ENCODE measurements around the gene IRF7. TPM values are rescaled to one million over a fixed set of nuclear protein-coding genes. Genes with fewer than 3 reads are reported as not detected.
A peak's percentile ranks its signal among the peaks of the same experiment; 100 is the strongest.

The IRF7 gene
- total and polyA plus RNA-seq, 4 donors = 15.7 to 62.4 (median 37.0) TPM

- Histone ChIP-seq H3K36me3 (ENCODE audit: control insufficient read depth in 4 of 4, insufficient read depth in 3 of 4, low read depth in 1 of 4, low read length in 3 of 4) (no peaks in the 10 kb centered on the region), H3K9me3 (ENCODE audit: control insufficient read depth in 4 of 4, low read length in 3 of 4) (no peaks in the 10 kb centered on the region), H3K4me3 (ENCODE audit: low read depth in 1 of 3, low read length in 3 of 3) (peak within 1 kb of the TSS; percentile 86 to 98 (median 87)), H3K4me1 (ENCODE audit: control insufficient read depth in 4 of 4, insufficient read depth in 4 of 4, low read length in 3 of 4) (peaks cover 22 to 63% (median 52%) of the 10 kb centered on the region in 4 donors), H3K27ac (ENCODE audit: low read depth in 1 of 2, low read length in 2 of 2) (peak within 1 kb of the TSS; percentile 95 to 99), H3K27me3 (ENCODE audit: control insufficient read depth in 4 of 4, insufficient read depth in 4 of 4, low read length in 3 of 4) (no peaks in the 10 kb centered on the region), H3K9ac (ENCODE audit: low read depth in 1 of 2, low read length in 2 of 2) (peak within 1 kb of the TSS; percentile 95 to 99)
- TF ChIP-seq RAD21 (IDR thresholded peaks at IDR 0.05) (peak in 1 of 2 donors; percentile 22), HNF4A (conservative IDR thresholded peaks at IDR 0.05) (peak; percentile 16 to 33), EGR1 (IDR thresholded peaks at IDR 0.05; ENCODE audit: low read depth in 2 of 2) (peak; percentile 35 to 67), FOXA2 (IDR thresholded peaks at IDR 0.05) (no peak), GABPA (IDR thresholded peaks at IDR 0.05 in 1 of 2, conservative IDR thresholded peaks at IDR 0.05 in 1 of 2) (peak; percentile 81 to 91), SP1 (IDR thresholded peaks at IDR 0.05) (peak; percentile 73), MAX (IDR thresholded peaks at IDR 0.05) (peak; percentile 61), JUND (IDR thresholded peaks at IDR 0.05) (no peak), FOXA1 (IDR thresholded peaks at IDR 0.05) (no peak), YY1 (IDR thresholded peaks at IDR 0.05) (peak; percentile 65), TAF1 (conservative IDR thresholded peaks at IDR 0.05) (peak; percentile 79)
- TF ChIP-seq, protein P1, sequence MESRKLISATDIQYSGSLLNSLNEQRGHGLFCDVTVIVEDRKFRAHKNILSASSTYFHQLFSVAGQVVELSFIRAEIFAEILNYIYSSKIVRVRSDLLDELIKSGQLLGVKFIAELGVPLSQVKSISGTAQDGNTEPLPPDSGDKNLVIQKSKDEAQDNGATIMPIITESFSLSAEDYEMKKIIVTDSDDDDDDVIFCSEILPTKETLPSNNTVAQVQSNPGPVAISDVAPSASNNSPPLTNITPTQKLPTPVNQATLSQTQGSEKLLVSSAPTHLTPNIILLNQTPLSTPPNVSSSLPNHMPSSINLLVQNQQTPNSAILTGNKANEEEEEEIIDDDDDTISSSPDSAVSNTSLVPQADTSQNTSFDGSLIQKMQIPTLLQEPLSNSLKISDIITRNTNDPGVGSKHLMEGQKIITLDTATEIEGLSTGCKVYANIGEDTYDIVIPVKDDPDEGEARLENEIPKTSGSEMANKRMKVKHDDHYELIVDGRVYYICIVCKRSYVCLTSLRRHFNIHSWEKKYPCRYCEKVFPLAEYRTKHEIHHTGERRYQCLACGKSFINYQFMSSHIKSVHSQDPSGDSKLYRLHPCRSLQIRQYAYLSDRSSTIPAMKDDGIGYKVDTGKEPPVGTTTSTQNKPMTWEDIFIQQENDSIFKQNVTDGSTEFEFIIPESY (IDR thresholded peaks at IDR 0.05) = no peak
- DNase-seq (ENCODE audit: low spot score) = peak; percentile 96
- under 1% methylated on average over 99 of the region's 99 CpGs for WGBS
Measured at GRCh38 chr11:575996-576768, 39.6 kb downstream of the IRF7 start, which contains the start of gene PHRF1. Gene PHRF1, plus strand, starts transcription at chr11:576470. Its CDS starts 5,043 bp downstream, at chr11:581513.

DNA sequence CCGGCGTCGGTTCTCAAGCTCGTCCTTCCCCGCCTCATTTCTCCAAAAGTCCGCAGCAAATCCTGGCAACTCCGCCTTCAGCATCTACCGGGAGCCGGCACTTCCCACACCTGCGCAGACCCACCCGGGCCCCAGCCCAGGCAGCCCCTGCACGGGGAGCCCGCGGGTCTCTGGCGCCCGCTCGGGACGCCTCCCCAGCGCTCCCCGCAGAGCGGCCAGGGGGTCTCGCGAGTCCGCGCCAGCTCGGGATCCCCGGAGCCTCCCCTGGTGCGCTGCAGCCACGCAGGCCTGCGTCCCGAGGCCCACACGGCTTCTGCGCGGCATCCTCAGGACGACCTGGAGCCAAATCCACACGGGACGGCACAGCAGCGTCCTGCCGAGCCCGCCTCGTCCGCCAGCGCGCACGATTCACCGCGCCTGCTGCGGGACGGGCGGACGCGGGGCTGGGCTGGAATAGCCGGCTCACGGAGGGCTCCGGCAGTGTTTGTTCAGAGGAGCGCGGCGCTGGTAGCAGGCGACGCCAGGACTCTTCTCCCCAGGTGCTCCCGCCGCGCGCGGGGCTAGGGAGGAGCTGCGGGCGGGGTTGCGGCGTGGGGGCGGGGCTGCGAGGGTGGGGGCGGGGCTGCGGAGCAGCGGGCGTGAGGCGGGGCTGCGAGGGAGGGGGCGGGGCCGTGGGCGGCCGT is 40.3 kb downstream of the IRF7 start:
- Histone ChIP-seq H3K27me3 (ENCODE audit: control insufficient read depth in 4 of 4, insufficient read depth in 4 of 4, low read length in 3 of 4) (no peaks in the 10 kb centered on the region), H3K4me3 (ENCODE audit: low read depth in 1 of 3, low read length in 3 of 3) (peak overlapping the region; percentile 14 to 72 (median 48)), H3K36me3 (ENCODE audit: control insufficient read depth in 4 of 4, insufficient read depth in 3 of 4, low read depth in 1 of 4, low read length in 3 of 4) (no peaks in the 10 kb centered on the region), H3K27ac (ENCODE audit: low read depth in 1 of 2, low read length in 2 of 2) (peak overlapping the region; percentile 32 to 65), H3K4me1 (ENCODE audit: control insufficient read depth in 4 of 4, insufficient read depth in 4 of 4, low read length in 3 of 4) (peaks cover 20 to 59% (median 49%) of the 10 kb centered on the region in 4 donors), H3K9me3 (ENCODE audit: control insufficient read depth in 4 of 4, low read length in 3 of 4) (no peaks in the 10 kb centered on the region), H3K9ac (ENCODE audit: low read depth in 1 of 2, low read length in 2 of 2) (no peak overlapping the region)
- TF ChIP-seq YY1 (IDR thresholded peaks at IDR 0.05) = no peak
- TF ChIP-seq FOXA1 (IDR thresholded peaks at IDR 0.05) = no peak
- TF ChIP-seq REST (IDR thresholded peaks at IDR 0.05) = peak; percentile 42
- TF ChIP-seq HNF4G (IDR thresholded peaks at IDR 0.05) = no peak
- TF ChIP-seq EGR1 (IDR thresholded peaks at IDR 0.05; ENCODE audit: low read depth in 2 of 2) = no peak
- TF ChIP-seq NR2F2 (IDR thresholded peaks at IDR 0.05) = no peak
- TF ChIP-seq SP1 (IDR thresholded peaks at IDR 0.05) = no peak
- no peak for DNase-seq (ENCODE audit: low spot score)
- 1% methylated on average over 81 of the region's 81 CpGs for WGBS

Data from liver (tissue), 9 donors.